GM21576 (cell line): ENCODE measurements around the gene ZDHHC11.
A peak's percentile ranks its signal among the peaks of the same experiment; 100 is the strongest.
"Not testable (repeated sequence)": the region's sequence is repeated elsewhere in the genome, so short reads cannot be mapped to it uniquely, and the experiment has no call there.

Source experiments
- ATAC-seq: cut with Tn5 transposase; IDR thresholded peaks from one replicate; pipeline ENCODE4 v1.9.1; 2021; ENCODE audit warnings: mild to moderate bottlenecking, moderate library complexity; ENCODE audit not compliant: unreplicated experiment

ZDHHC11 gene

DNA sequence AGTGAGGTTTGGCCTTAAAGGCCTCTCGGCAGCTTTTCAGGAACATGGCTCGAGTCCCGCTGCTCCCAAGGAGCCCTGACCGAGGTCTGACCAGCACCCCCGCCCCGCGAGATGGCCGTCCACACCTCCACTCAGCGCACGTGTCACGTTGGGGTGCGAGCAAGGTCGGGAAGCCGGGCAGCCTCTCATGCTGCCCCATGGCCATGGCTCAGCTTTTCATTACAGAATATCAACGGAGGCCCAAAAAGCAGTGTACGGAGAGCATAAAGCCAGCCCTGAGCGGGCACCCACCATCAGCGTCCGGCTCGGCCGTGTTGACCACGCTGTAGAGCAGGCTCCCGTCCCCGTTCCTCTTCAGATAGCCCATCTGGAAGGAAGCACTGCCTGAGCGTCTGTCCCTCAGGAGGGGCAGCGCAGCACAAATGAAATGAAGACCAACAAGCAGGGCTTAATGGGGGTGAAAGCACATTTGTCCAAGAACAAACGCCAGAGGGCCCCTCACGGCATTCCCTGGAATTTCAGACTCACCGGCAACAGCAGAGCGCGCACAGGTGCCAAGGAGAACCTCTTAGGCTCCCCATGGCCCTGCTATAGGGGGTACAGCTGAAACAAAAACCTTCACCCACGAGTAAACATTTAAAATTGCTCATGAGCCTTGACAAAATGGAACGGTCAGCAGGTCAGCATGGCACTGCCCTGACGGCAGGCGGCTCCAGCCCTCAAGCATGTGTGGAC lies 30.2 kb upstream of the ZDHHC11 start:
- ATAC-seq: no peak

DNA sequence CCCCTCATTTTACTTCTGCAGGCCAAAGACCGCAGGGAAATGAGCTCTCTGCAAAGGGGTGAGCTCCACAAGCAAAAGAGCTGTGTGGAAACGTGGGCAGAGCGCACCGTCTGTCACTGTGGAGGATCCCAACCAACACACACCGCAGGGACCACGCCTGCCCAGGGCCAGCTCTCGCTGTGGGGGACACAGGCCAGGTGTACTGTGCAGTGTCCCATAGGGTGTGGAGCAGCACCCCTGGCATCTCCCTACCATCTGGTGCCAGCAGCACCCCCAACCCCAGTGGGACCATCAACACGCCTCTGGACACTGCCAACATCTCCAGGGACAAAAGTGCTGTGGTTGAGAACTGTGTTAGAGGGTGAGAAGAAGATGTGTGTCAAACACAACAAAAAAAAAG lies 27.9 kb upstream of the ZDHHC11 start:
- ATAC-seq: not testable (repeated sequence)

DNA sequence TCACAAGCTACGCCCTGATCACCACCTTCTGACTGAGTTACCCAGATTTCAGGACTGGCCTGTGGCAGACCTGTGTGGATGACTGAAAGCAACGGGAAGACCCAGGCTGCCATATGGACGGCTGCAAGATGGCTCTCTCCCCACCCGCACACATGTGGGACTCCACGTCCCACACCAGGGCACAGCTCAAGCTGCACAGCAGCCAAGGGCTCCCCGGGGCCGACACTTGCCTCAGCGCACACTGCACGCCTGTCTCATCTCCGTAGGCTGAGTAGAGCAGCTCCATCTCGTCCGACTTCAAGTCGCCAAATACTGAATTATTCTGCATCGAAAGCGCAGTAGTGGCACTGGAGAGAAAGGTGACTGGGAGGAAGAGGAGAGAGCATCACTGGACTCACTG lies 27.3 kb upstream of the ZDHHC11 start:
- ATAC-seq: no peak

DNA sequence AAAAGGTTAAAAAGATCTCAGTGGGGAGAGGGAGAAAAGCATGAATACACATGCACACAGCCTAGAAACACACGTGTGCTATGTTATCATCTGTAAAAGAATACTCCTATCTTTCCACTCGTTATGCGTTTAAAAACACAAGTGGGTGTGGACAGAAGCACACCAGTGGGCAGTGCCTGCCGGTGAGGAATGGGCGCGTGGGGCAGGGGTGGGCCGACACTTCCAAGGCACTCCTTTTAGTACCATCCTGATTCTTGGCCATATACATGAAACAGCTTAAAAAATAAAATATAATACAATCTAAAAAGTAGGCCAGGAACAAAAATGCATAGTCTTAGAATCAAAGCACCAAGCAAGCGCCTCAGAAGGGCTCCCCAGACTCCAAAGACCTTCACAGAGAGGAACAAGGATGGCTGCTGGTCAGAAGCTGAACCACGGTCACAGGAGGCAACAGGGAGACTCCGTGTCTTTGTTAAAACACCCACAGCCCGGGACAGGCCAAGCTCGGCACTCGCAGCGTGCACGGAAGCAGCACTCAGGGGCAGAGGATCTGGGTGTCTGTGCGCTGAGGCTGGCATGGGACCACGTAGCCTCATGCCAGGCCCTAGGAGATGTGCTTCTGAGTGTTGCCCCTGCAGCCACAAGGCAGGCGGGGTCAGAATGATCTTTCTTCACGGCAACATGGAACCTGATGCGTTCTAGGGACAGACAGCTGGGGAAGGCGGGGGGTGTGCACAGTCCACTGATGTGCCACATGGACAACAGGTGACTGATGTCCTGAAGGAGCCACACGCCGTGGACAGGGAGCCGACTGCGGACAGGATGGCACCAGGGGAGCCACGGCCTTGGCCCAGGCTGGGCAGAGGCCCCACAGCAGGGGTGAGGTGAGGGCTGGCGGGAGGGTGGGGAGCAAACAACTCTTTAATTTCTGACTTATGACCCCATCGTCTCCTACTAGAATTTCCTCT lies 25.9 kb upstream of the ZDHHC11 start:
- ATAC-seq: no peak

DNA sequence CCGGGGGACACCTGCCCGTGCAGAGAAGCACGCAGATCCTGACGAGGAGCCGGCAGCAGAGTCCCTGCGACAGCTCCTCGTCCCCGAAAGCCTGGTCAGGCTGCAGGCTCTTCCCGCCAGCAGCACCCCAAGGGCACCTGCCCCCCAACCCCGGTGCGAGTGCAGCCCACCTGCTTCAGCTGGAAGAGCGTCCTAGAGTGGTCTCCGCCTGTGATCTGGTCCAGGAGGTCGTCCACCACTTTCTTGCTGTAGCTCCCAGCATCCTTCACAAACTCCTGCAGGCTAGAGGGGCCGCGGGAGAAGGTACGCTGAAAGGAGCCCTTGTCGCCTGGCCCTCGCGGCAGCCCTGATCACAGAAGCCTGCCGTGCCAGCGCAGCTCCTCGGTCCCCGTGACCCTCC lies 25.1 kb upstream of the ZDHHC11 start:
- ATAC-seq: no peak

DNA sequence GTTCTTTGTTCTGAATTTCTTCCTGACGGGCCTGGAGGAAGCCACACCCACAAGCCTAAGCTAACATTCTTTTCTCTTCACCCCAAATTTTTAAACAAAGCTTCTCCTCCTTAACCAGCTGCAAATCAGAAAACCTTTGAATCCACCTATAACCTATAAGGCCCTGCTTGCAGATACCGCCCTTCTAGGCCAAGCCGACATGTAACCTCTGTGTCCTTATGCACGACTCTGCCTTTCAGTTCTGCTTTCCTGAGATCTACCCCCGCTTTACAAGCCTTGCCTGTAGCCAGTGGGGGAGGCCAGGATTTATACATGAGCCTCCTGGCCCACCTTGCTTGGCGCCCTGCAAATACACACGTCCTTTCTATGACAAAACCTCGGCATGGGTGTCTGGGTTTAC lies 22.5 kb upstream of the ZDHHC11 start:
- ATAC-seq: peak; percentile 72

DNA sequence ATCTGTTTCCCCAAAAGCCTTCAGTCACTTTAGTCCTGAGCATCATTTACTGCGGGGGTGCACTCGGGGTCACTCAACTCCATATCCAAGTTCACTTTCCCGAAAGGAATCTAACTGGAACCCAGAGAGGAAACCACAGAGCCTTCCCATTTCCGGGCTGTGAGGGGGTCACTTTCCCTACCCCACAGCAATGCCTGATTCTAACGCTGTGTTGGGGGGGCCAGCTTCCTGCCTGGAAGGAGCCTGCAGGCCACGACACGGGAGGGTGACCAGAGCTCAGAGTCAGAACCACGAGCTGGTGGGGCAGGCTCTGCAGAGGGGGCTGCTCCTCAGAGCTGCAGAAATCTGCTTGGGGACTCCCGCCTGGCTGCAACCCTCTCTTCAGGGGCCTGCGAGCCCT lies 21.5 kb upstream of the ZDHHC11 start:
- ATAC-seq: no peak

DNA sequence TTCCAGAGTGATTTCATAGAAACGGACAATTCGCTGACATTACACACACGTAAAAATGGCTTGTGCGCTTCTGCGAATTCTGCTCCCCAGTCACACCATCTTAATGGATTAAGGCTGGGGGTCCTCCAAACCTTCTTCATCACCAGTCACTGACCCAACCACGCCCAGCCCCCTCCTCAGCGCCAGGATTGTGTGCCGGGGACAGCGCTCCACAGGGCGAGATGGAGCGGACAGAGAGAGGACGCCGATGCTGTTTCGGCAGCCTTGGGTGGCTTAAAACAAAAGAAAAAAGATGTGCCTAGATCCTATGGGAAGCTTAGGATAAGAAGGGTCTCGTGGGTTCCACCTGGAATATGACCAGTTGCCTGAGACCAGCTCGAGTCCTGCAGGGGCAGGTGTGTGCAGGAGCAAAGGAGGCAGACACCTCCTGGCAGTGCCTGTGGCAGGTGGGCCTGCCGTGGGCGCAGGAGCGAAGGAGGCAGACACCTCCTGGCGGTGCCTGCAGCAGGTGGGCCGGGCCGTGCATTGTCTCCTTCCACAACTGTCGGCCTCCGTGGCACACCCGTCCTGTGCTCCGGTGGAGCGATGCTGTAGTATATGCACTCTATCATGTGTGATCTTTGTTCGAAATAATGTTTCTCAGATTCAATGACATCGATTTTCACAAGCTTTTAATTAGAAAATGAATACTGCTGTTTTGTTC lies 21.0 kb upstream of the ZDHHC11 start:
- no peak for ATAC-seq

DNA sequence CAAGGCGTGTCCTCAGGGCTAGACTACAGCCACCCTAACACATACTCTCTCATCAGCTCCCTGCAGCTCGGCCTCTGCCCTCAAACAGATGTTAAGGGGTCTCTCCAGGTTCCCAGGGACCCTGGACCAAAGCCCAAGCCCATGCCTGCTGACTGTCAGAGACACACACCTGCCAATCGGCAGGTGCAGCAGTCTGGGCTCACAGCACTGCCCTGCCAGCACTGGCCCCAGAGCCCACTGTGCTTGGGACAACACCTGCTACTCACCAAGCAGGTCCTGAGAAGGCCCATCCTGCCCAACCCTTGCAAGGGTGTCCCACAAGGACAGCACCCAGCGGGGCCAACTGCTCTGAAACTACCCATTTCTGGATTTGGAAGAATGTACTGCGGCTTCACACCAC lies 20.2 kb upstream of the ZDHHC11 start:
- ATAC-seq: no peak

DNA sequence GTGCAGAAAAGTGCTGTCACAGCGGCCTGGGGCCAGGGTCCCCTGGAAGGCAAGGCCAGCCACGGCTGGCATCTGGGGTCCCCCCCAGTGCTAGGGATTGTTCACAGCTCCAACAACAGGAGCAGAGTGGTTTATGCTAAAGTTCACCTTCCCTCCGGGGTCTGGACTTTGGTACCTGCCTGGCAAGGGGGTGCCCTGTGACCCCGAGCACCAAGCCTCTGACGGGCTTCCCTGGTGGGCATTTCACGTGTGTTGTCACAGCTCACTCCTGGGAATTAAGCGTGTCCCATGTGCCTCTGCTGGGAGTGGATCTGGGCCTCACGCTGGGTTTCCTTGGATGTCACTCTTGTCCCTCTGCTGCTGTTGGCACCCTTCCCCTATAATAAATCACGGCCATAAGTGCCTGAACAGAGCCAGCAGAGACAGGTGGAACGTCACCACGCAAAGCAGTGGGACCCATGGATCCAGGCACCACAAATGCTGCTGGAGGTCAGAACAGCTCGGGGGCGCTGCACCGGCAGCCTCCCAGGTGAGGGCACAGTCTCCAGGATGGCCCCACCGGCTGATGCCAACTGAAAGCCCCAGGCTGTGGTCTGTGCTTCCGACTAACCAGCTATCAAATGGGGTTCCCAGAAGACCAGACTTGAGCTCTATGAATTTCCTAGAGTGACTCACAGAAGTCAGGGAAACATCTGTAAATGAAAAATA lies 17.8 kb upstream of the ZDHHC11 start:
- ATAC-seq: no peak

DNA sequence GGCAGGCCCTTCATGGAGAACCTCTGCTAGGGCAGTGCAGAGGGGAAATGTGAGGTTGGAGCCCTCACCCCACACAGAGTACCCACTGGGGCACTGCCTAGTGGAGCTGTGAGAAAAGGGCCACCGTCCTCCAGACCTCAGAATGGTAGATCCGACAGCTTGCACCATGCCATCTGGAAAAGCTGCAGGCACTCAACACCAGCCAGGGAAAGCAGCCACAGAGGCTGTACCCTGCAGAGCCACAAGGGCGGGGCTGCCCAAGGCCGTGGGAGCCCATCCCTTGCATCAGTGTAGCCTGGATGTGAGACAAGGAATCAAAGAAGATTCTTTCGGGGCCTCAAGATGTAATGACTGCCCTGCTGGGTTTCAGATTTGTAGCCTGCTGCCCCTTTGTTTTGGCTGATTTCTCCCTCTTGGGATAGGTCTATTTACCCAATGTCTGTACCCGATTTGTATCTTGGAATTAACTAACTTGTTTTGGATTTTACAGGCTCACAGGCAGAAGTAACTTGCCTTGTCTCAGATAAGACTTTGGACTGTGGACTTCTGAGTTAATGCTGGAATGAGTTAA lies 16.6 kb upstream of the ZDHHC11 start:
- ATAC-seq: no peak

DNA sequence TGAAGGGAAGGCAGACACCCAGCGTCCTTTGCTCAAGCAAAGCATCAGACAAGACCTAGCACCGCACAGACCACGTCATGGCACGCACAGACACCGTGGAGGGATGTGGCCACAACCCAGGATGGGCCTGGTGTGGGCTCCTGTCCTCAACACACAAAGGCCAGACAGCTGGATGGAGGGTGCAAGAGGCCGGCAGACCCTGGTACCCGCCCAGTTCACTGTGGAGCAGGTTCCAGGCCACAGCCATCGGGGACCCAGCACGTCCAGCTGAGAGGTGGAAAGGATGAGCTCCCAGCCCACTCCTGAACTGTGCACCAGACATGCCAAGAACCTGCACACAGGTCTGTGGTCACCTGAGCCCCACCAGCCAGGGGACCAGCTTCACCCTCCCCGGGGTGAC lies 15.0 kb upstream of the ZDHHC11 start:
- no peak for ATAC-seq

DNA sequence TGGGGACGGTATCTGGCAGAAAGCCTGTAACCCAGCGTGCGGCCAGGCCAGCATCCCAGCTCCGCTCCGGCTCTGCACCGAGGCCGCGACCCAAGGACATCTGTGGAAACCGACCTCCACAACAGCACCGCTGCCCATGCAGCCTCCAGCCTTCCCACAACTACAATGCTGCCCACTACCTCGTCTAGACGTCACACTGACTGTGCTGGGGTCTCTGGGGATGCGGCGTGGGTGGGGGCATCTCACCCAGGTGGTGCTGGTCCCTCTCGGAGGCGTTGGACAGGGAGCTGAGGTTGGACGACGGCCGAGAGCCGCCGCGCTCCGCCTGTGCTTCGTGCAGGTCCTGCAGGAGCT lies 14.4 kb upstream of the ZDHHC11 start:
- ATAC-seq: no peak

DNA sequence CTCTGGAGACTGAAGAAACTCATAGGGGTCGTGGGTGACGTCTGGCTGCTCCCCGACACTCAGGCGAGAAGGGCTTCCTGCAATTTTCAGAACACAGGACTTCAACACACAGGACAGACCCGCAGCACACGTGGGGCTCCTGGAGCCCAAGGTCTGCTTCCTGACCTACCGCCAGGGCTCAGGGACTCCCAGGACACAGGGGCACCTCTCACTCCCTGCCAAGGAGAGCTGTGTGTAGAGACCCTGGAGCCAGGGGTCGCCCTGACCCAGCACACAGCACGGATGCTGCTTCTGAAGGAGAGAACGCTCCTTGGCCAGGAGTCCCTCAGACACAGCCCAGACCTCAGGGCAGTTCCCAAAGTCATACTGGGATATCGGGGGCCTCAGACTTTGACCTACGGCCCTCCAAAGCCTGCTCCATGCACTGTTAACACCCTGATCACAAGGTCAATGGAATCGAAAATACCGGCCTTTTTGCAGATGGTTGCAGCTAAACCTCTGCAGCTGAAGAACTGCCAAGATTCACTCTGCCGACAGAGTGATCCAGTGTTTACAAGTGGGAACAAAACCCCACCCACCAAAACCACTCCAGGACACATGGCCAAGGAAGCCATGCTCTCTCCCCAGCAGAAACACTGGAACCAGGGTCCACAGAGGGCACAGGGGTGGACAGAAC lies 13.8 kb upstream of the ZDHHC11 start:
- ATAC-seq: no peak

DNA sequence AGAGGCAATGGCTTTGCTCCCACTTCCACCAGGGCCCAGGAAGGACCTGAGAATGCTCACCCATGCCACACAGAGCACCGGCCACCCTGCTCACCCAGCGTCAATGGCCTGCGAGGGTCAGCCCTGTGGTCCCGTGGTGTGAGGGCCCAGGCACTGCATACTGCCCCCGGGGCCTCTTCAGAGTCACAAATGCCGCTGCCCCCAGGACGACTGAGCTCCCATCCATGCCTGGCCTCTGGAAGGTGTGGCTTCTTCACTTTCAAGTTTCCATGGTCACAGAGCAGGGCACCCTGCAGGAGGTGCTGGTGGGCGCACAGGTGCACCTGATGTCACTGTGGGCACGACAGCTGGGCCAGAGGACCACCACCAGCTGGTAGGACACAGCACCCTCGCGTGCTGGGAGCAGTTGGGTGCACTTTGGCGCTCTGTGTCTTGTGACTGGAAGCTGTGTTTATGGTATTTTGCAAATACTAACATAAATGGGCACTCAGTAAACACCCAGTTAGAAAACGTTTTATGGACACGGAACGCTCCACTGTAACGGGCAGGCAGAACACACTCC lies 12.5 kb upstream of the ZDHHC11 start:
- no peak for ATAC-seq

DNA sequence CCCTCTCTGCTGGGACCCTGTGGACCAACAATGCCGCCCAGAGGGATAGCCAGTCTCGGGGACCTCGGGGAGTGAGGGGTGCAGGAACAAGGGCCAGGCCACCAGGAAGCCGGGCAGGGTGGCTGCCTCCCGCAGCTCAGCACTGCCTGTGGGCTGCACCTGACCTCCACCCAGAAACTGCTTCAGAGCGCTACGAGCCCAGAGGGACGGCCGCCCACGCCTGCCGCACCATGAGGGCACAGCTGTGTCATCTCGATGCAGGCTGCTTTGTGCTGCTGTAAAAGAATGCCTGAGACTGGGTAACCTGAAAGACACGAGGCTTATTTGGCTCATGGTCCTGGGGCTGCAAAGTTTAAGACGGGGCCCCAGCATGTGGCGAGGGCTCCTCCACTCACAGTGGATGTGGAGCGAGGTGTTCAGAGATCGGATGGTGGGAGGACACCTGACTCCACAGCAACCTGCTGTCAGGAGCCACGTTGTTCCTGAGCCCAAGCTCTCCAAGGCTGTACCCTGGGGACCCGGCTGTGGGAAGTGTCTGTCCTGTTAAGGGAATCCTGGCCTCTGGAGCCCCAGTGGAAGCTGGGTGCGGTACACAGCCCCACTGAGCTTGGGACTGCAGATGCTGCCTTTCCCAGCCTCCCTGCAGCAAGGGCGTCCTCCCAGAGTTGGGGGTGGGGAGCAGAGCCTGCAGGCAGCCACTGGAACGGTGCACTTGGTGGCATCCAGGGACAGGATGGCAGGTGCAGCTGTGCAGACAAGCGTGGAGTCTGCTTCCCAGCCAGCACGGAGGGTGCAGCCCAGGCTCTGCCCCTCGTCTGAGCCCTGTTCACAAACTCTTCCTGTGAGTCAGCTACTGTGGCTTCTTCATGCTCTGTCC lies 11.8 kb upstream of the ZDHHC11 start:
- no peak for ATAC-seq

DNA sequence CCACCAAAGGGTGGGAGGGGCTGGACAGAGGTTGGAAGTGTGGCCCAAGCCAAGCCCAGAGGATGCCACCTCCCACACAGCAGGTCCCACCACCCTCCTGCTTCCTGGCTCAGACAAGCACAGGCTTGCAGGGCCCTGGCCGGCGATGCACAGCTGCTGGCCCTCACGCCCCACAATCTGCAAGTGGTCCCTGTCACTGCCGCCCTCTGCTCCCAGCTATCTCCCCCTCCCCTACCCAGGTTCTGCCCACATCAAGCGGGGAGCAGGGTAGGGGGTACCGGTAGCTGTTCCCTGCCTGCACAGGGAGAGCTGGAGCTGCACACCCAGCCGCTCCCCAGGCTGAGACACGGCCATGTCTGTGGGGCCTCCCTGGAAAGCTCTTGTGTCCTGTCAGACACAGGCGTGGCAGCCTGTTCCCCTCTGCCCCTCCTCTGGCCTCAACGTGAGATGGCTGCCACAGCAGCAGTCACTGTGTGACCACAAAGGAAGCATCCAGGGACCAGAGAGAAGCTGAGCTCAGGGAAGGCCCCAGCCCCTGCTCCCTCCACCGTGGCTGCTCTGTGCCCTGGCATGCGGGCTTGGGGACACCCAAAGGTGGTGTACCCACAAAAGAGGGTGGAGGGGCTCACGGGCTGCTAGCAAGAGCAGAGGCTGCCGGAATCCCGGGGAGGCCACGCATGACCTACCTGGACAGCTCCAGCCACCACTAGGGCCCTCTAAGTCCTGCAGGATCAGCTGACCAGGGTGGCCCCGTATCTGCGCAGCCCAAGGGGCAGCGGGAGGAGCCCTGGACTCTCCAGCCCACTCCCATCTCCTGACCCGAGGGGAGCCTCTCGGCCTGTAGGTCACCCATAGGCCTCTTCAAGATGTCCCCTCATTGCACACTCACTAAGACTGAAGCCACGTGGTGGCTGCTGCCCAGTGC lies 10.9 kb upstream of the ZDHHC11 start:
- no peak for ATAC-seq
